DMS153 (cell line): ENCODE results near the gene SHKBP1.
A peak's percentile ranks its signal among the peaks of the same experiment; 100 is the strongest.
"Not testable (repeated sequence)": the region's sequence is repeated elsewhere in the genome, so short reads cannot be mapped to it uniquely, and the experiment has no call there.

Source experiments
- DNase-seq: peaks from one replicate; lab custom pipeline; 2025; lab: John Stamatoyannopoulos, UW

The SHKBP1 gene

DNA sequence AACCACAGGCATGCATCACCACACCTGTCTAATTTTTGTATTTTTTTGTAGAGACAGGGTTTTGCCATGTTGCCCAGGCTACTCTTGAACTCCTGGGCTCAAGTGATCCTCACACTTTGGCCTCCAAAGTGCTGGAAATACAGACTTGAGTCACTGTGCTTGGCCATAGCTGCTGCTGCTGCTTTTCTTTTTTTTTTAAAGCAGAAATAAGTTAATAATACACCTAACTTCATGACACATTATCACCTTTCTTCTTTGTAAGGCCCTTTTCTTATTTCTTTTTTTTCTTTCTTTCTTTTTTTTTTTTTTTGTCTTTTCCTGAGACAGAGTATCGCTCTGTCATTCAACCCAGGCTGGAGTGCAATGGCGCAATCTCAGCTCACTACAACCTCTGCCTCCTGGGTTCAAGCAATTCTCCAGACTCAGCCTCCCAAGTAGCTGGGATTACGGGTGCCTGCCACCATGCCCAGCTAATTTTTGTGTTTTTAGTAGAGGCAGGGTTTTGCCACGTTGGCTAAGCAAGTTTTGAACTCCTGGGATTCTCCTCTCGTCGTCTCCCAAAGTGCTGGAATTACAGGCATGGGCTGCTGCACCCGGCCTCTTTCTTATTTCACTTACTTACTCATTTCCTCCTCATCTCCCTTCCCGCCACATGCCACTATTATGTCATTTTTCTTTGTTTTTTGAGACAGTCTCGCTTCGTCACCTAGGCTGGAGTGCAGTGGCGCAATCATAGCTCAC lies 8.7 kb downstream of the SHKBP1 start:
- no peak for DNase-seq

DNA sequence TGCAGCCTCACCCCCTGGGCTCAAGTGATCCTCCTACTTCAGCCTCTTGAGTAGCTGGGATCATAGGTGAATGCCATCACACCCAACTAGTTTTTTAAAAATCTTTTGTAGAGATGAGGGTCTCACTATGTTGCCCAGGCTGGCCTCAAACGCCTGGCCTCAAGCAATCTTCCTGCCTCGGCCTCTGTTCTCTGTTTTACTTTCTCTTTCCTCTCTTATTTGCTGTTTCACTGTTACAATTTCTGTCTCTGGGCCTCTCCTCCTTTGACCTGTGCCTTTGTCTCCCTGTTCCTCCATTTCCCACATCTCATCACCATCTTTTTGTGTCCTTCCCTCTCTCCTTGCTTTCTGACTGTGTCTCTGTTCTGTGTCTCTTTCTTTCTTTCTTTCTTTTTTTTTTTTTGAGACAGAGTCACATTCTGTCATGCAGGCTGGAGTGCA lies 9.3 kb downstream of the SHKBP1 start:
- no peak for DNase-seq

DNA sequence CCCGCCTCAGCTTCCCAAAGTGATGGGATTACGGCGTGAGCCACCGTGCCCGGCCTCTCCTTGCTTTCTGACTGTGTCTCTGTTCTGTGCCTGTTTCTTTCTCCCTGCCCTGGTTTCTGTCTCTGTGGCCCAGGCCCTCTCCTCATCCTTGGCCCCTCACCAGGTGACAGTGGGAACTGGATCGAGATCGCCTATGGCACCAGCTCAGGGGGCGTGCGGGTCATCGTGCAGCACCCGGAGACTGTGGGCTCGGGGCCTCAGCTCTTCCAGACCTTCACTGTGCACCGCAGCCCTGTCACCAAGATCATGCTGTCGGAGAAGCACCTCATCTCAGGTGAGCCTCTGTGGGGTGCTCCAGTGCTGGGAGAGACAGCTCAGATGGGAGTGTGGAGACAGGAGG lies 9.9 kb downstream of the SHKBP1 start:
- DNase-seq = no peak

DNA sequence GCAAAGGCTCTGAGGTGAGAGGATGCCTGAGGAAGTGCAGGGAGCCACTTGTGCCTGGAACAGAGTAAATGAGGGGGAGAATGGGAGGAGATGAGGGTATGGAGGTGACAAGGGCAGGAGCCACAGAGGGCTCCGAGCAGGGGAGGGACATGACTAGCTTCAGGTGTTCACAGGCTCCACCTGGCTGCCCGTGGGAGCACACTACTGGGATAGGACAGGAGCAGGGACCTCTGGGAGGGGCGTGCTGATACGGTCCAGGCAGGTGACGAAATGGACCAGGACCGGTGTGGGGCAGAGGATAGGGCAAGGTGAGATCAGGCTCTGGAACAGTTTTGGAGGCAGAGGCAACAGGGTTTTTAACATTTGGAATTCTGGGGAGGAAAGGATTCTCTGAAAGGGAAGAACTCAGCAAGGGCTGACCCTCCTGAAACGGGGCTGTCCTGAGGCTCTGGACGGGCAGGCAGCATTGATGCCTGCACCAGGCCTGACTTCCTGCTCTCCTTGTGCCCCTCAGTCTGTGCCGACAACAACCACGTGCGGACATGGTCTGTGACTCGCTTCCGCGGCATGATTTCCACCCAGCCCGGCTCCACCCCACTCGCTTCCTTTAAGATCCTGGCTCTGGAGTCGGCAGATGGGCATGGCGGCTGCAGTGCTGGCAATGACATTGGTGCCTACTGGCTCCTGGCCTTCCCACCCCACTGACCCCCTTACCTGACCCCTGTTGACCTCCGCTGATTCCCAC lies 11.6 kb downstream of the SHKBP1 start:
- DNase-seq = no peak

DNA sequence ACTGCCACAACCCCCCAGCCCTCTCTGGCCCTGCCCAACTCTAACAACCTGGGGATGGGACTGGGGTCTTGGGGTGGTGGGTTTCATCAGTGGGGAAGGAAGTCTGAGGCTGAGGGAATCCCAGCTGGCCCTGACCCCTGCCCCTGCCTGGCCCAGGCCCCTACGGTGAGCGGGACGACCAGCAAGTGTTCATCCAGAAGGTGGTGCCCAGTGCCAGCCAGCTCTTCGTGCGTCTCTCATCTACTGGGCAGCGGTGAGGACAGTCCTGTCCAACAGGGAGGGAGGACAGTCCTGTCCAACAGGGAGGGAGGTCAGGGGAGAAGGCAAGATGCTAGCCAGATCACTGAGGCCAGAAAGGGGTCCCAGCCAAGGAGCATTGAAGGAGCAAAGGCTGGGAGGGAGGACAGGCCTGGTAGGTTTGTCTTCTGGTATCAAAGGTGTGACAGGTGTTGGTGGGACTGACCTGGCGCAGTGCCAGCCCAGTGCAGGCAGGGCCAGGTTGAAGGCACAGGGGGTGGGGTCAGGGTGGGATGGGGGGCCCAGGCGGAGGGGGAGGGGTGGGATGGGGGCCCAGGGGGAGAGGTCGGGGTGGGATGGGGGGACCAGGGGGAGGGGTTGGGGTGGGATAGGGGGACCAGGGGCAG lies 12.4 kb downstream of the SHKBP1 start:
- DNase-seq = no peak

DNA sequence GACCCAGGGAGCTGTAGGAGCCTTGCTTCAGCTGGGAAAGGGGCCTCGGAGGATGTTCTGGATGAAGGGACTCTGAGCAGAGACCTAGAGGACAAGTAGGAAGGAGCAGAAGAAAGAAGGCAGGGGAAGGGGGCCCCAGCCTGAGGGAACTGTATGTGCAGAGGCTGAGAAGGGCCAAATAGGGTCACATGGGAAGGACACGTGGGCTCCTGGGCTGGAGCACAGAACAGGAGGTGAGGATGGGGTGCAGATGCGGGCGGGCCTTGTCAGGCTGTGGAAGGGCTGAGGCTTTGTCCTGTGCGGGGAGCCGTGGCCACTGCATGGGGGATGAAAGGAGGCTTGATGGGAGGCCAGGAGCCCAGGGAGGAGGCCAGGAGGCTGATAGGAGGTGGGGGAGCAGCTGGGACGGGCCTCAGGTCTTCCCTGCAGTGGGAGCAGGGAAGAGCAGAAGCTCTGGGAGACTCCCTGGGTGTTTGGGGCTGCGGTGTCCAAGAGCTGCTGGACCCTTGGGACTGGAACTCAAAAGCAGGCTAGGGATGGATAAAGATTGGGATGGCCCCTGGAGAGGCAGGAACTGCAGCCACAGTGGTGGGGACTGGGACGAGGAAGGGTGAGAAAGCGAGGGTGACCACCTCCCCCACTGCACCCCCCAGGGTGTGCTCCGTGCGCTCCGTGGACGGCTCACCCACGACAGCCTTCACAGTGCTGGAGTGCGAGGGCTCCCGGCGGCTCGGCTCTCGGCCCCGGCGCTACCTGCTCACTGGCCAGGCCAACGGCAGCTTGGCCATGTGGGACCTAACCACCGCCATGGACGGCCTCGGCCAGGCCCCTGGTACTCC lies 13.1 kb downstream of the SHKBP1 start:
- DNase-seq = no peak

DNA sequence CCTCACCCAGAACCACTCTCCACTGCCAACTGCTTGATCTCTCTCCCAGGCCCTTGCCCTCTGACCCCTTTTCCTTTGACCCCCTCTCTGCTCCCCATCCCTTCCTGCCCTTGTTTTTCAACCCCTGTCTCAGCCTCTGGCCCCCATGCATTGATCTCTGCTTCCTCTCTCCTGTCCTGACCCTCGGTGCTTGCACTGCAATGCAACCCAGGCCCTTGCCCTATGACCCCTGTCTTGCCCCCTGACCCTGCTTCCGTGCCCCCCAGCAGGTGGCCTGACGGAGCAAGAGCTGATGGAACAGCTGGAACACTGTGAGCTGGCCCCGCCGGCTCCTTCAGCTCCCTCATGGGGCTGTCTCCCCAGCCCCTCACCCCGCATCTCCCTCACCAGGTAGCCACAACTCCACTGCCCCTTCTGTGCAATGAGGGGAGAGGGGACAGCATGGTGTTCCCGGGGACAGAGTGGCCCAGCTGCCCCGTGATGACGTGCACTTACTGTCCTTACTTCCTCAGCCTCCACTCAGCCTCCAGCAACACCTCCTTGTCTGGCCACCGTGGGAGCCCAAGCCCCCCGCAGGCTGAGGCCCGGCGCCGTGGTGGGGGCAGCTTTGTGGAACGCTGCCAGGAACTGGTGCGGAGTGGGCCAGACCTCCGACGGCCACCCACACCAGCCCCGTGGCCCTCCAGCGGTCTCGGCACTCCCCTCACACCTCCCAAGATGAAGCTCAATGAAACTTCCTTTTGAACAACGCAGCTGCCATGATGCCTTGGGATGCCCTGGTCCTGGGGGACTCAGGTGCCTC lies 14.0 kb downstream of the SHKBP1 start:
- DNase-seq = no peak

DNA sequence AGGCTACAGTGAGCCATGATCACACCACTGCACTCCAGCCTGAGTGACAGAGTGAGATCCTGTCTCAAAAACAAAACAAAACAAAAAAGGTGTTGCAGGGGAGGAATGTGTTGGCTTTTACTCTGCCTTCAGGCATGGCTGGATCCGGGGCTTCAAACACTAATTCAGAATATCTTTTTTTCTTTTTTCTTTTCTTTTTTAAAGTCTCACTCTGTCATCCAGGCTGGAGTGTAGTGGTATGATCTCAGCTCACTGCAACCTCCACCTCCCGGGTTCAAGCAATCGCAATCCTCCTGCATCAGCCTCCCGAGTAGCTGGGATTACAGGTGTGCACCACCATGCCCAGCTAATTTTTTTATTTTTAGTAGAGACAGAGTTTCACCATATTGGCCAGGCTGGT lies 15.1 kb downstream of the SHKBP1 start:
- DNase-seq = not testable (repeated sequence)

DNA sequence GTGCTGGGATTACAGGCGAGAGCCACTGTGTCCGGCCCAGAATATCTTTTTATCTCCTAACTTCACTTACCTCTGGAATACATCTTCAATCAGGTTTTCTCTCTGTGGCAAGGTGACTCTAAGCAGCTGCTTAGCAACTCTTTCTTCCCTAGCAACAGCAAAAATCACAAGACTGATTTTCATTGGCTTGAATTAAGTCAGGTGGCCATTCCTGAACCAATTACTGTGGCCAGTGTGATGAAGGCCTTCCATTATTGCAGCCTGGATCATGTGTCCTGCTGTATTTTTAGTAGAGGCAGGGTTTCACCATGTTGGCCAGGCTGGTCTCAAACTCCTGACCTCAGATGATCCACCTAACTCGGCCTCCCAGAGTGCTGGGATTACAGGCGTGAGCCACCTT lies 15.5 kb downstream of the SHKBP1 start:
- peak; percentile 44 for DNase-seq

DNA sequence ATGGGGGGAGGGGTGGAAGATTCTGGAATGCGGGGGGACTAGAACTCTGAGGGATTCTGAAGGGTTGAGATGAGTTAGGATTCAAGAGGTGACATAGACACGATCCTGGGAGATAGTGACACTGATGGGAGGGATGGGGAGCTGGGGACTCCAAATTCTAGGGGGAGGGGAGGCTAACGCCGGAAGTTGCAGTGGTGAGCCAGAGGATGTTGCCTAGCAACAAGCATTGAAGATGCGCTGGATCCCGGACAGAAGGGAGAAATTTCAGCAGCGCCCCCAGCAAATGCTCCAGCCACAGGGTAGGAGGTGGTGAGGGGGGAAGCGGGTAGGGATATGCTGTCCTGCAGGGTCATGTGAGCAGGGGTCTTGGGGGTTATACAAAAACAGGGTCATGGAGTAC lies 17.6 kb downstream of the SHKBP1 start:
- no peak for DNase-seq

DNA sequence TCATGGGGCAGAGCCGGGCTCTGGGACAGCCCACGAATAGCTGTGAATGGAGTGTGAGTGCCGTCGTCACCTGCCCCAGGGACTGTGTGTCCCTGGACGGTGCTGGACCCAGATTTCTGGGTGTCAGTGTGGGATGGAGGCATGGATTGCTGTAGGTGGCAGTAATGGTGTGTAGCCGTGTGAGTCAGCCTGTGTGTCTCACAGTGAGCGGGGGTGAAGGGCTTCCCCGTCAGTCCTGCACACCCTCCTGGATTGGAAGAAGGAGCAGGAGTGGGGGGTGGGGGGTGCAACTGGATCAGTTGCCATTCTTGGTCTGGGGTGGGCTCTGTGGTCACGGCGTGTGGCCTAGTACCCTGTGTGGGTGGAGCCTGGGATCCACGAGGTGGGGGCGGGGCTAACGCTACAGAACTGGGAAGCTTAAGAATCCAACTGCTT lies 18.0 kb downstream of the SHKBP1 start:
- no peak for DNase-seq

DNA sequence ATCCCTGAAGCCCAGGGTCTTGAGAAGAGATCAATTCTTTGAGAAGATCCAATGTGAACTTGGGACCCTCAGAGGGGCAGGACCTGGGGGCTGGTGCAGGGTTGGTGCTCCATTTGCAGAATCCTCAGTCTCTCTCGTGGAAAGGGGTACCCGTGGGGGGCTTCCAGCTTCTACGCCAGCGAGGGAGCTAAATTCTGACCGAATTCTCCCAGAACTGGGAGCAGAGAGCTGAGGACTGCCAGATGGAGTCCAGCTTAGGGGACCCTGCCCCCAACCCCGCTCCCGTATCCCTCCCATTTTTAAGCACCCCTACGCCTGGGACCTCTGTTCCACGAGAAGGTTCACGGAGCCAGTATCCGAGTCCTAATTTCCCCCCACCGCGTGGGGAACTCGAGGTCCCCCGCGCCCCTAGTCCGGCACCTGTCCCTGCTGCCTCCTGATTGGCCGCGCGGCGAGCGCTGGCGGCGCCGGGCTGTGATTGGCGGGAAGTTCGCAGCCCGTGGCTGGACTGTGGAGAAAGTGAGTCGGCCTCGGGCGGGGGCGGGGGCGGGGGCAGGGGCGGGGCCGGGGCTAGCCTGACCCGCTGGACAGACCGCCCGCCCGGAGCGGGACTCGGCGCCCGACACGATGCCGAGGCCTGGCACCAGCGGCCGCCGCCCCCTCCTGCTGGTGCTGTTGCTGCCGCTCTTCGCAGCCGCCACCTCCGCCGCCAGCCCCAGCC lies 20.1 kb downstream of the SHKBP1 start:
- DNase-seq = no peak

DNA sequence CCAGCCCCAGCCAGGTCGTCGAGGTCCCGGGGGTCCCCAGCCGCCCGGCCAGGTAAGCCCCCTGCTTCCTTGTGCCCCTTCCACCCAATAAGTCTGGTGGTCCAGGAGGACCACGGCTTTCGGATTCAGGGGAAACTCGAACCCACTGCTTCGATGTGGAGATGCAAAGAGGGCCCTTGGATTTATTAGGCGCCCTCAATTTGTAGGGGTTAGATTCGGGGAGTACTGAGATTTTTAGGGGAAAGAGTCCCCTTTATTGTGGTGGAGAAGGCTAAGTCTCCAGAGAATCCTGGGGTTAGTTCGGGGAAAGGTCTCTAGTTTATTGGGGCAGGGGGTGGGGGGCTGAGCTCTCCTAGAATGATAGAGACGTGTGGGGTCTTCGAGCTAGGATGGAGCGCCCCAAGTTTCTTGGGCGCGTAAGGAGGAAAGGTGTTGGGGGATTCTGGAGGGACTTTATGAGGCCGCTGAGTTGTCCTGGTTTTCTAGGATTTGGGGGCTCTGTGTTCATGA lies 20.7 kb downstream of the SHKBP1 start:
- DNase-seq = no peak

DNA sequence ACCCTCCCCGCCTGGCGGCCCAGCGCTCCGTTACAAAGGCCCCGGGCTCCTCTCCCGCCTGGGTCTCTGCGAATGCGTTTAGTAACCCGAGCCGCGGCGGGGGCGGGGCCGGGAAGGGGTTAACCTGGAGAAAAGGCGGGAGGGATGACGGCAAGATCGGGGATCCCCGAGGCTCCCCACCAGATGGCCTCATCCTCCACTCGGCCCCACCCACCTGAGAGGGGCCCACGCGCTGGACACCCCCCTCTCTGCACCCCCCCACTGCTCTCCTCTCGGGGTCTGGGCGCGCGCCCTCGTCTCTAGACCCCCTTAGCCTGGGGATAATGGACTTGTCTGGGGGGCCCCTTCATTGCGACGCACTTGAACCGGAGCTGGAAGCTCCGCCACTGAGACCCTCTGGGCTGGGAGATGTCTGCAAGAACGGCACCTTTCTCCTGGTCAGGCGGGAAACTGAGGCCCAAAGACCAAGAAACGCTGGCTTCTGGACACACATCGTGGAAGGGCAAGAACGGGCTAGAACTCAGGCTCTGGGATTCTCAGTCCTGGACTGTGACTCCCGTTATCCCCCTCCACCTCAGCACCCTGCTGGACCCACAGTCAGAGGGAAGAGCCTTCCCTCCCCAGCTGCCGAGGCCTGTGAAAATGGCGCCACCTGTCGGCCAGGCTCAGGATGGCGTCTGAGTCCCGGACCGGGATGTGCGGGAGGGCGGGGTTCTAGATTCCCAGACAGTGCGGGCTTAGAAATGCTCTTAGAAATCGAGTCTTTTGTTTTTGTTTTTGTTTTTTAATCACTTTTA lies 21.6 kb downstream of the SHKBP1 start:
- peak; percentile 76 for DNase-seq

DNA sequence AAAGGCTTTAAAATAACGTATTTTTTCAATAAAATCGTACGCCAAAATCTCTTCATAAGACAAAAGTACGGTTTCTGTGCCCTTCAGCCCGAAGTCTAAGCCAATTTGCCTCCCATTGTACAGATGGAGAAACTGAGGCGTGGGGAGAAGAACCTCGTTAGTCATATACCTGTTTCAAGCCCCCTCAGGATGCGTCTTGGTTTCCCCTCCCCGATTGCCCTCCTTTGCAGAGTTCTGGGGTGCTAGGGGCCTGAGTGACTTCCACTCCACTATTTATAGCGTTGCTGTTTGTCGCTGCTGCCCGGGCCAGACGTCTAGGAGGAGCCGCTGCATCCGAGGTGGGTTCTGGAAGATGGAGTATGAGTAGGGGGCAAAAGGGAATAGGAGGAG lies 22.2 kb downstream of the SHKBP1 start:
- no peak for DNase-seq

DNA sequence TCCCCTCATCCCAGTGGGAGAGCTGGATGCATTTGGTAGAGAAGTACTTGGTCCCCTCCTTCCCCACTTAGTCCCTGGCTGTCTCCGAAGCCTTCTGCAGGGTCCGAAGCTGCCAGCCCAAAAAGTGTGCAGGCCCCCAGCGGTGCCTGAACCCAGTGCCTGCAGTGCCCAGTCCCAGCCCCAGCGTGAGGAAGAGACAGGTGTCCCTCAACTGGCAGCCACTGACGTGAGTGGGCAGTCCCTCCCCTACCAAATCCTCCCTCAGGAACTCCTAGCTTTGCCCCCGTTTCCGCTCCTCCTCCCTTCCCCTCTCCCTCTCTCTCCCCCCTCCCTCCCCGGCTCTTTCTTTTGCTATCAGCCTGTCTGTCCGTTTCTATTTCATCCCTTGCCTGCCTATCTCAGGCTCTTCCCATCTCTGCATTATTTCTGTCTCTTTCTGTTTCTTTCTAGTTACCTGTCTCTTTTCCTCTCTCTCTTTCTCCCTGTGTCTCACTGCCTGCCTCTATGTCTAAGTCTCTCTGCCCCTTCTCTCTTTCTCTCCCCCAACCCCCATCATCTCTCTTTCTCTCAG lies 22.7 kb downstream of the SHKBP1 start:
- no peak for DNase-seq

DNA sequence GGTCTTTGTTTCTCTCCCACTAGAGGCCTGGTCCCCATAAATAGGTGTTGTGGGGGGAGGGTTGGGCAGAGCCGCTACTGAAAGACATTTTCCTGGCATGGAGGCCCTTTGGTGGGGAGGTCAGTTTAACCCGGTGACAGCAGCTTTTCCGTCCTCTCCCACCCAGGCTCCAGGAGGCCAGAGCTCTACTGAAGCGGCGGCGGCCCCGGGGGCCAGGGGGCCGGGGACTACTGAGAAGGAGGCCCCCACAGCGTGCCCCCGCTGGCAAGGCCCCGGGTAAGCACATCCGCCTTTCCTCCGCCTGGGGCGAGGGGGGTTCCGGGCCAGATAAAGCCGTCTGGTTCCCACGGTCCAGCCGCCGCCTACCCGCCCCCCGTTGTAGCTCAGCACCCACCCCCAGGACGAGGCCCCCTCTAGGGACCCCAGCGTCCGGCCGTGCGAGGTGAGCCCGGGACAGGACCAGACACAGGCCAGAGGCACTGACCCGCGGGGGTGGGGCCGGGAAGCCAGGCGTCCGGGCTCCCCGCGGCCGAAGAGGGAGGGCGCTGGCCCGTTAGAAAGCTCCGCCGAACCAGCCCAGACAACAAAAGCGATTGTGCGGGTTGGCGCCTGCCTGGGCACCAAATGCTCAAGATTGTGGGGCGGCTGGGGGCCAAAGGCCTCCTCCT lies 23.4 kb downstream of the SHKBP1 start:
- no peak for DNase-seq

DNA sequence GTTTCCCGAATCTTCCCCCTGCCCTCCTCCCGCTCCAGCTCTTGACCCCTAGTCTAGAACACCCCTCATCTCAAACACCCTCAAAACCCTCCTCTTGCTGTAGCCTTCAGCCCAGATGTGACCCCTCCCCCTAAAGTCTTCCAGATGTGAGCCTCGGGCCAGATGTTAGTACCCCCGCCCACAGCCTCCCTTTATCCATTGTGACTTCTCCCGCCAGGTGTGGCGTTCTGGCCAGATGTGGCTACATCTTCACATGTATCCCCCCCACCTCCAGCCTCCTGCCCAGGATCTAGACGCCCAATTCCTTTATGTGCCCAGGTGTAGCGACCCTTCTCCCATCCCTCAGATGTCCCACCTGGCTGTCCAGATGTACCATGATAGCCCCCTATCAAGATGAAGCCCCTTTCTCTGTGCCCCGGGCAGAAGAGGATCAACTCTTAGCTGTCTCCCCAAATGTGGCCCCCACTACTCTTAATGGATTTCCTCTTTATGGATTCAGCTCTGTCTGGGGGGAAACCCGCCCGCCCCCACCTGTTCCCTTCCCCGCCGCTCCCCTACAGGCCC lies 24.0 kb downstream of the SHKBP1 start:
- no peak for DNase-seq
